GM12872 (cell line): ENCODE data around the gene MAP3K14.

Experiments used
- TF ChIP-seq, protein P1 (sequence below): IDR thresholded peaks from 3 replicates; pipeline ENCODE4 v1.5.1; 2011; ENCODE audit warnings: low read depth, mild to moderate bottlenecking, low read length, moderate library complexity; ENCODE audit not compliant: insufficient read depth

MAP3K14 gene

DNA sequence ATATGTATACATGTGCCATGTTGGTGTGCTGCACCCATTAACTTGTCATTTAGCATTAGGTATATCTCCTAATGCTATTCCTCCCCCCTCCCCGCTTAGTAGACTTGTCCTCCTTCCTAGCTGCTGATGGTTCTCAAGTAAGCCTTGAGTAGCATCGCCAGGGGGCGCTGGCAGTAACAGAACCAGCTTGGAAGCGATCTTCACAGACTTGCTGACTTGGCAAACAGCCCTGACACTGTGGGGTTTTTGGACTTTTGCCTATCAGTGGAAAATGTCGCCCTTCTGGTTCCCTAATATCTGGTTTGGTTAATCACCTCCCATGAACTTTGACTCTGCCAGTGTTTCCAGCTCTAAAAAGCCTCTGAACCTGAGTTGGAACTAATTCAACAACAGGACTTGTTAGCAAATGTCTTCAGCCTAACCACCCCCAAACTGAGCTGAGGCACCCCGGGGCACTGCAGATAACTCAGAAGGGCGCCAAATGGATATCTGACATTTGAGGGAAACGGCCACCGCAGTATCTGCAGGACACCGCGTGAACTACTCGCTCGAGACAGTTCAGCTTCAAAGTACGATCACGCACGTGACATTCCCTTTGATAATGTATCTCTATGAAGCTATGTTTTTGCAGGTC is 39.5 kb downstream of the MAP3K14 start:
- TF ChIP-seq, protein P1, sequence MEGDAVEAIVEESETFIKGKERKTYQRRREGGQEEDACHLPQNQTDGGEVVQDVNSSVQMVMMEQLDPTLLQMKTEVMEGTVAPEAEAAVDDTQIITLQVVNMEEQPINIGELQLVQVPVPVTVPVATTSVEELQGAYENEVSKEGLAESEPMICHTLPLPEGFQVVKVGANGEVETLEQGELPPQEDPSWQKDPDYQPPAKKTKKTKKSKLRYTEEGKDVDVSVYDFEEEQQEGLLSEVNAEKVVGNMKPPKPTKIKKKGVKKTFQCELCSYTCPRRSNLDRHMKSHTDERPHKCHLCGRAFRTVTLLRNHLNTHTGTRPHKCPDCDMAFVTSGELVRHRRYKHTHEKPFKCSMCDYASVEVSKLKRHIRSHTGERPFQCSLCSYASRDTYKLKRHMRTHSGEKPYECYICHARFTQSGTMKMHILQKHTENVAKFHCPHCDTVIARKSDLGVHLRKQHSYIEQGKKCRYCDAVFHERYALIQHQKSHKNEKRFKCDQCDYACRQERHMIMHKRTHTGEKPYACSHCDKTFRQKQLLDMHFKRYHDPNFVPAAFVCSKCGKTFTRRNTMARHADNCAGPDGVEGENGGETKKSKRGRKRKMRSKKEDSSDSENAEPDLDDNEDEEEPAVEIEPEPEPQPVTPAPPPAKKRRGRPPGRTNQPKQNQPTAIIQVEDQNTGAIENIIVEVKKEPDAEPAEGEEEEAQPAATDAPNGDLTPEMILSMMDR, result peak; percentile 87

DNA sequence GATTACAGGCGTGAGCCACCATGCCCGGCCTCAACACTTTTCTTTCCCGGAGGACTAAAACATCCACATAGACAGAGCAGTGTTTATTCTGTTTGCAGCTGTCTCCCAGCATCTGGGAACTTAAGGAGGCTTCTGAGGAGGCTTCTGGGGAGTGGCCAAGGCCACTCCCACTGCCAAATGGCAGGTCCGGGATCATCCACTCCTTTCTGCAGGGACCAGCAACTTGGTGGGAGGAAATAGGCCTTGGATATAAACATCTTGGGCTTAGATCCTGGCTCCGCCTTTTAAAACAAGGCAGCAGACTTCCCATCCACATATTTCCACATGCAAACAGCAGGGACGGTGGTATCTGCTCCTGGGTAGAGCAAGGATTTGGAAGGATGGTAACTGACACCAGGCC is 40.8 kb downstream of the MAP3K14 start:
- TF ChIP-seq, protein P1, result no peak

DNA sequence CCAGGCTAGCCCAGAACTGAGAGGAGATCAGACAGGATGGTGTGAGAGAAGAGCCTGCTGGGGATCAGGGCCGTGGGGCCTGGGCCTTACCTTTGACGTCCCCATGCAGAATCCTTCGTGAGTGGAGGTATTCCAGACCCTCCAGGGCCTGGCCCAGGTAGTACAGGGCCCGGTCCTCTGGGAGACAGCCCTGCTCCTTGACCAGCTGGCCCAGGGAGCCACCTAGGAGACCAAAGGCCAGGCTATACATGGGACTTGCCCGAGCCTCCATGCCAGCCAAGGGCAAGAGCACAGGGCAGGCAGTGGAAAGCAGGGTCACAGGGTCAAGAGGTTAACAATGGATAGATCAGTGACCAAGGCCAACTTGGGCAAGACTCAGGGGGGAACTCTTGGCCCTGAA is 42.8 kb downstream of the MAP3K14 start:
- TF ChIP-seq, protein P1, result no peak

DNA sequence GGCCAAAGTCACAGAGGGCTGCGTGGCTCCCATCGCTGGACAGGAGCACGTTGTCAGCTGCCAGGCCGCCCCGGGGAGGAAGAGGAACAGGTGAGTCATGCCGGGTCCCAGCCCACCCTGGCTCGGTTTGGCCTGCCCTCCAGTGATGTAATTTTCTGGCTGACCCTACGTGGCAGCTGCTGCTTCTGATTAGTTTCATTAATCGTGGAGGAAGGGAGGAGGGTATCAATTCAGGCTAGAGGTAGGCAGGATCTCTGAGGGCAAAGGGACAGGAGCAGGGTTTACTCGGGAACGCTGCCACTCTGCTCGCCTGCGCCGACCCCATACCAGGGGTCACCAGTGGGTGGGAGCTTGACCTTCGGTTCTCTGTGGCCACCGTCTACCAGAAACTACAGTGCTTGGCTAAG is 43.3 kb downstream of the MAP3K14 start:
- TF ChIP-seq, protein P1, result no peak

DNA sequence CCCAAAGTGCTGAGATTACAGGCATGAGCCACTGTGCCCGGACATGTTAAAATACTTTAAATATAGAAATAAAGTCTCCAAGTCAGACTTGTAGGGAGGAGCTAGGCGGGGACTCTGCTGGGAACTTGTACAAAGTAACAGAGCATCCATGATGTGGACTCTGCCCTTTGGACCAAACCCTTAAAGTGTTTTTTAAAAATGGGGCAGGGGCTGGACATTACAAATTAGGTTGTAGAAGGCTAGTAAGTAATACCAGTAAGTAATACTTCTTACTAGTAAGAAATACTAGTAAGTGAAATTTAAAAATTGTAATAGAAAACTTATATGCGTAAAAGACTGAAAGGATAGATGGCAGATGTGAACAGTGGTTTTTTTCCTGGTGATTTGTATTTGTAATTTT is 45.2 kb downstream of the MAP3K14 start:
- TF ChIP-seq, protein P1, result no peak

DNA sequence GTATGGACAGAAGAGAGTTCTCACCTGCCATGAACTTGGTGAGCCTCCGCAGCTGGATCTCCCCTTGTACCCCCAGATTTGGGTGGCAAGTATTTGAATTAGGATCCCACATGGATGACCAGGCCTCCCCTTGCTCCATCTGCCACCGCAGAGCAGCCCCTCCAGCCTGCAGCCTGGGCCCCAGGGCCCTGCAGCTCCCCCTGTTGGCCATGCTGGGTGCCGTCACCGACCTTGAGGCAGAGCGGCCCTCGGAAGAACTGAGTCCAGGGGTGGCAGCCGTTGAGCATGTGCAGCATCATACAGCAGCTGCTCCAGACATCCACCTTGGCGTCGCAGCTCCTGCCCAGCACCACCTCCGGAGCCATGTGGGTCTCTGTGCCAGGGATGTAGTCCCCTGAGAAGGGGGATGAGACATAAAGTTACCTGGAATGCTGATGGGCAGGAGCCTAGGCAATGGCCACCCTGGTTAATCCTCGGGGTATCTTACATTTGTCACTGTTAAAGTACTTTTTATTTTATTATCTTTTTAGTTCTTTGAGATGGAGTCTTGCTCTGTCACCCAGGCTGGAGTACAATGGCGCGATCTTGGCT is 45.9 kb downstream of the MAP3K14 start:
- TF ChIP-seq, protein P1, result peak; percentile 75

DNA sequence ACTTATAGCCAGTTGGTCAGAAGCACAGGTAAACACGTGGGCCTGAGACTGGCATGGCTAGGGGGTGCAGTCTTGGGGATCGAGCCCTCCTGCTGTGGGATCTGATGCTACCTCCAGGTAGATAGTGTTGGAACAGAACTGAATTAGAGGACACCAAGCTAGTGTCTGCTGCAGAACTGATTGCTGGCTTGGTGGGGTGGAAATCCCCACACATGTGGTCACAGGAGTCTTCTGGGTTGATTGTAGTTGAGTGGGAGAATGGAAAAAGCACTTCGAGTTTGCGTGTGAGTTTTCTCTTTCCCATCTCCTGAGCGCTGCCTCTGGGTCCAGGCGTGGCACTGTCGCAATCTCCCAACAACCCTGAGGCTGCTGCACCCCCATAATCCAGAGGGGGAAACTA is 46.9 kb downstream of the MAP3K14 start:
- TF ChIP-seq, protein P1, result no peak
